Spleen (tissue), 11 donors: ENCODE measurements around the gene TAS1R3. TPM values are rescaled to one million over a fixed set of nuclear protein-coding genes. Genes with fewer than 3 reads are reported as not detected.

Source experiments
- DNase-seq: peaks from one replicate; pipeline ENCODE4 v3.0.0-alpha.2; 2020
- H3K27ac ChIP-seq, 8 donors: fragments of 200-600 bp; sonication (generic) in 7 of 8; 1 replicate in 4 of 8; 2 replicates in 4 of 8; pipeline versions ENCODE4 v1.5.0 to v1.8.0; 2016 to 2021; ENCODE audit warnings: inconsistent platforms in 4 of 8, mild to moderate bottlenecking in 4 of 8, moderate library complexity in 1 of 8
- H3K27me3 ChIP-seq, 7 donors: fragments of 200-600 bp; sonication (generic) in 6 of 7; replicated peaks in 1 of 7; 1 replicate in 4 of 7; 2 replicates in 3 of 7; pipeline versions ENCODE4 v1.5.0 to v1.8.0; 2016 to 2021; ENCODE audit warnings: inconsistent platforms in 3 of 7, mild to moderate bottlenecking in 1 of 7
- H3K36me3 ChIP-seq, 6 donors: fragments of 200-600 bp; sonication (generic) in 5 of 6; 1 replicate in 4 of 6; 2 replicates in 2 of 6; pipeline versions ENCODE4 v1.5.0 to v1.8.0; 2016 to 2021; ENCODE audit warnings: inconsistent platforms in 2 of 6
- H3K4me1 ChIP-seq, 6 donors: fragments of 200-600 bp; sonication (generic) in 5 of 6; 1 replicate in 3 of 6; 2 replicates in 3 of 6; pipeline versions ENCODE4 v1.5.0 to v1.8.0; 2016 to 2021; ENCODE audit warnings: inconsistent platforms in 3 of 6
- H3K4me3 ChIP-seq, 8 donors: fragments of 200-600 bp; sonication (generic) in 7 of 8; 1 replicate in 4 of 8; 2 replicates in 4 of 8; pipeline versions ENCODE4 v1.5.0 to v1.8.0; 2016 to 2021; ENCODE audit warnings: inconsistent platforms in 4 of 8, mild to moderate bottlenecking in 4 of 8, moderate library complexity in 2 of 8
- H3K9me3 ChIP-seq, 8 donors: fragments of 200-600 bp; sonication (generic) in 7 of 8; 1 replicate in 4 of 8; 2 replicates in 4 of 8; pipeline versions ENCODE4 v1.5.0 to v1.8.0; 2016 to 2021; ENCODE audit warnings: inconsistent platforms in 4 of 8
- POLR2A ChIP-seq, 3 donors: fragments of 450-650 bp; IDR thresholded peaks; one replicate each; pipeline ENCODE4 v1.5.1; 2017; ENCODE audit warnings: antibody characterized with exemption in 3 of 3, mild to moderate bottlenecking in 1 of 3
- POLR2AphosphoS5 ChIP-seq, 3 donors: sonication (generic); formaldehyde crosslinking; IDR thresholded peaks; one replicate each; pipeline ENCODE4 v1.5.1; 2017; ENCODE audit warnings: antibody characterized with exemption in 3 of 3
- WGBS, 5 donors: extraction: QIAGEN DNeasy Blood & Tissue Kit in 3 of 5; methylation state at CpG; one replicate each; pipeline versions ENCODE4 v1.1.5 to v1.1.7; 2013 to 2018; 5-methylcytosine and 5-hydroxymethylcytosine counted together
- intact Hi-C: fragments of 100-400 bp; cut with DNase I; formaldehyde crosslinking; loops from one replicate; pipeline ENCODE4 v1.15.0; 2023; ENCODE audit warnings: low total_unique reads
- polyA plus RNA-seq, 3 donors: library from polyadenylated mRNA; stranded (reverse); fragments of 200-250 nt; gene quantifications; one replicate each; pipeline ENCODE4 v1.2.1, GENCODE V29; 2013
- total RNA-seq, 7 donors: library from RNA; depleted of rRNA in 3 of 7; stranded (reverse); fragments of >200 nt in 3 of 7; fragmentation: NEBNext Ultra II Directional in 4 of 7; extraction: Animal tissue kit (Norgen Biotek cat#: 25700) in 4 of 7; gene quantifications; one replicate each; pipeline versions ENCODE4 v1.1.0 to v1.2.1, GENCODE V29; 2016 to 2021
- TF ChIP-seq, protein P1 (sequence below), 11 experiments: fragments of 200-600 bp in 7 of 11; fragments of 450-650 bp in 4 of 11; sonication (generic) in 4 of 11; IDR thresholded peaks in 8 of 11; conservative IDR thresholded peaks in 3 of 11; 1 replicate in 7 of 11; 2 replicates in 4 of 11; pipeline versions ENCODE4 v1.4.0 to v1.8.0; 2016 to 2021; ENCODE audit warnings: antibody characterized with exemption in 11 of 11, inconsistent platforms in 4 of 11, mild to moderate bottlenecking in 1 of 11
- donor health status: healthy with polysubstance abuse.
- donor health status: DM: no; HTN: no; CAD: no; lungs with moderate emphysema.
- donor health status: DM: no; HTN: no; CAD: no.
- donor health status: Bipolar disorder and iron deficiency.
- donor health status: healthy.
- donor health status: DM: no; HTN: no; CAD: no.
- donor health status: DM: yes; HTN: yes; CAD: no.

TAS1R3 gene
- total and polyA plus RNA-seq, 10 donors = 0.23 to 5.9 (median 2.2) TPM

DNA sequence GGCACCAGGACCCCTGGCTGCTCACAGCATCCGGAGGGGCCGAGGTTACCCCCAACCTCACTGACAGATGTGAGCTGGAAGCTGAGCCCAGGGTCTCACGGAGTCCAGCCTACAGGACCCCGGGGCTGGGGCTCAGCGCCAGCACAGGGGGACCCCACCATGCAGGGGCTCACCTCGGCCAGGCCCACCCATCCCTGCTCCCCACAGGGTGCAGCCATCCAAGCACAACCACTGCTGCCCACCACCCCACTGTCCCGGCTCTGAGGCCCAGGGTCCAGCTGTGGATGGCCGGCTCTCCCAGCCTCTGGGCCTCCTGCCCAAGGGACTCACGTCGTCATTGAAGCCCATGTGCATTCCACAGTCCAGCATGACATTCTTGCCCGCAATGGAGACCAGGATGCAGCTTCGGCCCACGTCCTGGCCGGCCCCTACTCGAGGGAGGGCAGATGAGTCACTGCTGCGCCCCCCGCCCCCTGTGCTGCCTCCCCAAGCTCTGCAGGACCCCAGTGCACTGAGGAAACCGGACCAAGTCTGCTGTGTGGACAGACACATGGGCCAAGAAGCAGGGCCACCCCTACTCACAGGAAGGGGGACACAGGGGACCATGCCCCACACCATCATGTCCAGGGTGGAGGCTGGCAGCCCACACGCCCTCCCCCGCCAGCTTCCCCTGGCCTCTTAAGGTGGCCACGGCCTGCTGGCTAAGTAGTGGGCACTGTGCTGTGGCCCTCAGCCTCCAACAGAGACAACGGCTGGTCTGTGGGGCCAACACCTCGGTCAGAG is 10.2 kb upstream of the TAS1R3 start:
- peaks cover 0 to 70% (median 38%) of the 10 kb centered on the region in 6 donors for H3K36me3 ChIP-seq
- no peak overlapping the region for H3K4me3 ChIP-seq
- 84 to 91% (median 88%) methylated on average over 12 to 23 of the region's 23 CpGs for WGBS, 5 donors
- H3K27me3 ChIP-seq = no peaks in the 10 kb centered on the region
- no peak overlapping the region for H3K27ac ChIP-seq
- H3K4me1 ChIP-seq = peaks cover 12 to 65% (median 40%) of the 10 kb centered on the region in 6 donors
- TF ChIP-seq POLR2AphosphoS5 (IDR thresholded peaks at IDR 0.05) (peak in 1 of 3 donors; percentile 18), POLR2A (IDR thresholded peaks at IDR 0.05) (no peak)
- no peak for DNase-seq
- H3K9me3 ChIP-seq = no peaks in the 10 kb centered on the region
- intact Hi-C loops = no loop called here

DNA sequence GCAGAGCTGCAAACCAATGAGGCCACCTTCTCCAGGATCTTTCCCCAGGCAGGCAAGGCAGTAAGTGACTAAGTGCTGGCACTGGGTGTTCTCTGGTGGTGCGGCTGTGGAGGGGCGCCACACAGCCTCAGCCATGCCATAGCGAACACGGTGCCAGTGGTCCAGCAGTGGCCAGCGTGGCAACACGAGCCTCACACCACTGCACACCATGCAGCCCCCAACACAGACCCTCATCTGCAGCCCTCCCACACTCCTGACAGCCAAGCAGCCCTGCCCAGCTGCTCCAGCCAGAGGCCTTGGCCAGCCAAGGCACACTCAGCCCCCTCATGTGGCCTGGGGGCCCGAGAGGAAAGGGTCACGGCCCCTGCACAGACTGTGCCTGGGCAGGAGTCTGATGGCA is 9.6 kb upstream of the TAS1R3 start:
- Histone ChIP-seq H3K4me1 (peaks cover 15 to 71% (median 46%) of the 10 kb centered on the region in 6 donors), H3K27ac (no peak overlapping the region), H3K36me3 (peaks cover 0 to 70% (median 38%) of the 10 kb centered on the region in 6 donors), H3K27me3 (no peaks in the 10 kb centered on the region), H3K9me3 (no peaks in the 10 kb centered on the region), H3K4me3 (no peak overlapping the region)
- intact Hi-C loops = no loop called here
- WGBS, 5 donors = 86 to 93% (median 92%) methylated on average over 2 to 8 of the region's 8 CpGs
- no peak for DNase-seq
- TF ChIP-seq, protein P1, sequence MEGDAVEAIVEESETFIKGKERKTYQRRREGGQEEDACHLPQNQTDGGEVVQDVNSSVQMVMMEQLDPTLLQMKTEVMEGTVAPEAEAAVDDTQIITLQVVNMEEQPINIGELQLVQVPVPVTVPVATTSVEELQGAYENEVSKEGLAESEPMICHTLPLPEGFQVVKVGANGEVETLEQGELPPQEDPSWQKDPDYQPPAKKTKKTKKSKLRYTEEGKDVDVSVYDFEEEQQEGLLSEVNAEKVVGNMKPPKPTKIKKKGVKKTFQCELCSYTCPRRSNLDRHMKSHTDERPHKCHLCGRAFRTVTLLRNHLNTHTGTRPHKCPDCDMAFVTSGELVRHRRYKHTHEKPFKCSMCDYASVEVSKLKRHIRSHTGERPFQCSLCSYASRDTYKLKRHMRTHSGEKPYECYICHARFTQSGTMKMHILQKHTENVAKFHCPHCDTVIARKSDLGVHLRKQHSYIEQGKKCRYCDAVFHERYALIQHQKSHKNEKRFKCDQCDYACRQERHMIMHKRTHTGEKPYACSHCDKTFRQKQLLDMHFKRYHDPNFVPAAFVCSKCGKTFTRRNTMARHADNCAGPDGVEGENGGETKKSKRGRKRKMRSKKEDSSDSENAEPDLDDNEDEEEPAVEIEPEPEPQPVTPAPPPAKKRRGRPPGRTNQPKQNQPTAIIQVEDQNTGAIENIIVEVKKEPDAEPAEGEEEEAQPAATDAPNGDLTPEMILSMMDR (IDR thresholded peaks at IDR 0.05 in 8 of 11, conservative IDR thresholded peaks at IDR 0.05 in 3 of 11) = no peak

DNA sequence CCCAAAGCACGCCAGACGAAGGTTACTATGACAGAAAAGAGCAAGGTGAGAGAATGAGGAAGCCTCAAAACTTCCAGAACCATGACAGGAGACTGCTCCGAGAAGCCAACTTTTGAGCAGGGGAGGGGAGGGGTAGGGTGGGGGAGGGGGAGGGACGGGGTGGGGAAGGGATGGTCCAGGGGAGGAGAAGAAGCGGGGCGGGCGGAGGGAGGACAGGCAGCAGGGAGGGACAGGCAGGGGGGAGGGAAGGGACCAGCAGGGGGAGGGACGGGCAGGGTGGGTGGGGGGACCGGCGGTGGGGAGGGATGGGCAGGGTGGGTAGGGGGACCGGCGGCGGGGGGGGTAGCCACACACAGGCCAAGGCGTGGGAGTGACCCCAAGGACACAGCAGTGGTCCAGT is 8.7 kb upstream of the TAS1R3 start:
- intact Hi-C loops = no loop called here
- 81 to 91% (median 90%) methylated on average over 3 to 14 of the region's 14 CpGs for WGBS, 5 donors

DNA sequence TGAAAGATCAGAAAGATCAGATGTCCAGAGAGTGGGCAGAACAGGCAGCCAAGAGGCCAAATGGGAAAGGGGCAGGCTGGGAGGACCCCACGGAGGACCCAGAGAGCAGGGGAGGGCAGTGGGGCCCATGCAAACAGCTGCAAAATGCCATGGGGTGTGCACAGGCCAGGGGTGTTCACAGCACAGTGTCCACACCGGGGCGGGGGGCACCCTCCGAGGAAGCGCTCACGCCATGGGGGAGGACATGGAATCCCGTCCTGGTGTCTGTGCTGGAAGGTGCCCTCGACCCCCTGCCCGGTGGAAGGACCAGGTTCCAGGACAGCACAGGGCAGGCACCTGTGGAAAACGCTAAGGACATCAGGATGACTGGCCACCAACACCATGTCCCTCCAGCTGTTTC is 8.1 kb upstream of the TAS1R3 start:
- TF ChIP-seq POLR2AphosphoS5 (IDR thresholded peaks at IDR 0.05) = no peak
- TF ChIP-seq, protein P1 (IDR thresholded peaks at IDR 0.05 in 8 of 11, conservative IDR thresholded peaks at IDR 0.05 in 3 of 11) = no peak
- no peak for TF ChIP-seq POLR2A (IDR thresholded peaks at IDR 0.05)
- no peak for DNase-seq
- no peaks in the 10 kb centered on the region for H3K9me3 ChIP-seq
- no peak overlapping the region for H3K27ac ChIP-seq
- WGBS, 5 donors = 84 to 94% (median 87%) methylated on average over 10 of the region's 10 CpGs
- no peaks in the 10 kb centered on the region for H3K27me3 ChIP-seq
- H3K36me3 ChIP-seq = peaks cover 0 to 70% (median 38%) of the 10 kb centered on the region in 6 donors
- H3K4me1 ChIP-seq = peaks cover 15 to 81% (median 57%) of the 10 kb centered on the region in 6 donors
- intact Hi-C loops = no loop called here
- peak overlapping the region in 1 of 8 donors; percentile 99 for H3K4me3 ChIP-seq

More for the DNA sequence above, 8.7 kb upstream of the TAS1R3 start:
- no peaks in the 10 kb centered on the region for H3K9me3 ChIP-seq
- no peak for DNase-seq
- H3K27me3 ChIP-seq = no peaks in the 10 kb centered on the region
- H3K4me3 ChIP-seq = no peak overlapping the region
- H3K36me3 ChIP-seq = peaks cover 0 to 70% (median 38%) of the 10 kb centered on the region in 6 donors
- H3K4me1 ChIP-seq = peaks cover 15 to 81% (median 55%) of the 10 kb centered on the region in 6 donors
- TF ChIP-seq POLR2AphosphoS5 (IDR thresholded peaks at IDR 0.05) (no peak), POLR2A (IDR thresholded peaks at IDR 0.05) (no peak)
- TF ChIP-seq, protein P1 (IDR thresholded peaks at IDR 0.05 in 8 of 11, conservative IDR thresholded peaks at IDR 0.05 in 3 of 11) = no peak
- no peak overlapping the region for H3K27ac ChIP-seq
